HCT116 (cell line): ENCODE results near the gene GJC1. TPM values are rescaled to one million over a fixed set of nuclear protein-coding genes. Genes with fewer than 3 reads are reported as not detected.

ENCODE experiments used
- ATAC-seq: fragments of 200-7000 bp; cut with Tn5 transposase; 2 replicates; pipeline ENCODE4 v1.9.1; 2020; ENCODE audit warnings: mild to moderate bottlenecking, moderate library complexity
- BruUV-seq: library from RNA; stranded (reverse); fragments of 400-500 nt; replicated peaks from 2 replicates; lab custom pipeline; 2021; lab: Mats Ljungman, UMichigan
- CTCF ChIA-PET: fragments of 300-600 bp; sonication (Branson Sonifier 250); formaldehyde crosslinking; loops from one replicate; lab custom pipeline; 2021; ENCODE audit warnings: antibody characterized with exemption; lab: Charles Lee
- POLR2A ChIA-PET: fragments of 300-600, 350-600 bp; sonication (Branson Sonifier 250); formaldehyde crosslinking; loops from one replicate; lab custom pipeline; 2021; ENCODE audit warnings: antibody characterized with exemption; lab: Charles Lee
- RAD21 ChIA-PET, 2 experiments: fragments of 300-600 bp; sonication (Branson Sonifier 250); formaldehyde crosslinking; loops; one replicate each; lab custom pipeline; 2023; ENCODE audit warnings: low total read pairs in 2 of 2; ENCODE audit not compliant: uncharacterized antibody in 2 of 2, unreplicated experiment in 2 of 2, low non-redundant PET in 1 of 2; lab: Charles Lee
- DNase-seq: peaks from one replicate; pipeline ENCODE4 v3.0.0-alpha.2; 2010; ENCODE audit warnings: low read depth, low spot score
- H2AFZ ChIP-seq: fragments of 200-600 bp; shearing (Covaris generic), sonication (generic); 2 replicates; pipeline ENCODE4 v1.6.1; 2017; ENCODE audit warnings: low read depth, mixed run types, mixed read lengths, antibody characterized with exemption, low read length; ENCODE audit not compliant: poor library complexity, severe bottlenecking
- H3K27ac ChIP-seq: 2 replicates; pipeline ENCODE4 v1.5.1; 2012; ENCODE audit warnings: low read depth, low read length
- H3K27me3 ChIP-seq: fragments of 200-600 bp; sonication (generic); 2 replicates; pipeline ENCODE4 v1.6.1; 2016; ENCODE audit warnings: mixed run types, low read length, mixed read lengths; ENCODE audit not compliant: insufficient read depth
- H3K36me3 ChIP-seq, 2 experiments: fragments of 200-500 bp in 1 of 2; fragments of 200-600 bp in 1 of 2; sonication (Bioruptor generic) in 1 of 2; sonication (generic) in 1 of 2; 2 replicates each; pipeline versions ENCODE4 v1.5.1 to v1.6.1; 2014 to 2016; ENCODE audit warnings: low read length in 2 of 2, inconsistent platforms in 1 of 2, mixed read lengths in 1 of 2, mixed run types in 1 of 2; ENCODE audit not compliant: insufficient read depth in 2 of 2, control insufficient read depth in 1 of 2
- H3K4me1 ChIP-seq, 2 experiments: fragments of 200-600 bp in 1 of 2; sonication (generic) in 1 of 2; 2 replicates each; pipeline versions ENCODE4 v1.5.1 to v1.6.1; 2012 to 2017; ENCODE audit warnings: low read length in 2 of 2, inconsistent platforms in 1 of 2, mild to moderate bottlenecking in 1 of 2, mixed read lengths in 1 of 2, mixed run types in 1 of 2, moderate library complexity in 1 of 2; ENCODE audit not compliant: insufficient read depth in 2 of 2, control insufficient read depth in 1 of 2
- H3K4me2 ChIP-seq: fragments of 200-600 bp; sonication (generic); 2 replicates; pipeline ENCODE4 v1.6.1; 2017; ENCODE audit warnings: mixed run types, low read length, mixed read lengths
- H3K4me3 ChIP-seq, 2 experiments: fragments of 200-600 bp in 1 of 2; sonication (generic) in 1 of 2; replicated peaks in 1 of 2; 2 replicates each; pipeline ENCODE4 v1.5.1; 2011 to 2016; ENCODE audit warnings: low read length in 2 of 2, control low read depth in 1 of 2, low read depth in 1 of 2, mild to moderate bottlenecking in 1 of 2, mixed read lengths in 1 of 2, mixed run types in 1 of 2
- H3K79me2 ChIP-seq: fragments of 200-600 bp; sonication (generic); 2 replicates; pipeline ENCODE4 v1.6.1; 2017; ENCODE audit warnings: mild to moderate bottlenecking, mixed run types, low read length, moderate library complexity, mixed read lengths; ENCODE audit not compliant: insufficient read depth
- H3K9ac ChIP-seq: fragments of 200-600 bp; sonication (generic); 2 replicates; pipeline ENCODE4 v1.6.1; 2016; ENCODE audit warnings: low read length, mixed read lengths
- H3K9me2 ChIP-seq: fragments of 200-600 bp; sonication (generic), shearing (Covaris generic); 2 replicates; pipeline ENCODE4 v1.6.1; 2017; ENCODE audit warnings: mixed run types, mild to moderate bottlenecking, moderate library complexity; ENCODE audit not compliant: insufficient read depth
- H3K9me3 ChIP-seq, 2 experiments: fragments of 200-500 bp in 1 of 2; fragments of 200-600 bp in 1 of 2; sonication (Bioruptor generic) in 1 of 2; sonication (generic) in 1 of 2; 2 replicates each; pipeline ENCODE4 v1.6.1; 2014 to 2017; ENCODE audit warnings: low read length in 2 of 2, mixed read lengths in 2 of 2, inconsistent platforms in 1 of 2, low read depth in 1 of 2, mild to moderate bottlenecking in 1 of 2, mixed run types in 1 of 2, moderate library complexity in 1 of 2; ENCODE audit not compliant: control insufficient read depth in 1 of 2, insufficient read depth in 1 of 2
- H4K20me1 ChIP-seq: fragments of 200-600 bp; sonication (generic), shearing (Covaris generic); 2 replicates; pipeline ENCODE4 v1.6.1; 2017; ENCODE audit warnings: mixed run types, mild to moderate bottlenecking, moderate library complexity; ENCODE audit not compliant: insufficient read depth
- ATF3 ChIP-seq: IDR thresholded peaks from 2 replicates; pipeline ENCODE4 v1.6.1; 2012
- CEBPB ChIP-seq: IDR thresholded peaks from 2 replicates; pipeline ENCODE4 v1.6.1; 2012; ENCODE audit warnings: low read depth
- CTCF ChIP-seq, 3 experiments: fragments of 200-600 bp in 1 of 3; sonication (generic) in 1 of 3; IDR thresholded peaks in 2 of 3; conservative IDR thresholded peaks in 1 of 3; 2 replicates each; pipeline ENCODE4 v1.5.1; 2012 to 2017; ENCODE audit warnings: low read depth in 2 of 3, low read length in 2 of 3, antibody characterized with exemption in 1 of 3, borderline replicate concordance in 1 of 3, control low read depth in 1 of 3, mild to moderate bottlenecking in 1 of 3, mixed read lengths in 1 of 3, mixed run types in 1 of 3, moderate library complexity in 1 of 3; ENCODE audit not compliant: insufficient read depth in 1 of 3
- EGR1 ChIP-seq: IDR thresholded peaks from 2 replicates; pipeline ENCODE4 v1.6.1; 2012; ENCODE audit warnings: low read depth
- ELF1 ChIP-seq: IDR thresholded peaks from 2 replicates; pipeline ENCODE4 v1.6.1; 2012; ENCODE audit warnings: low read depth, borderline replicate concordance
- EZH2 ChIP-seq: fragments of 200-600 bp; sonication (generic); IDR thresholded peaks from 2 replicates; pipeline ENCODE4 v1.6.1; 2017; ENCODE audit warnings: antibody characterized with exemption, mixed run types
- EZH2phosphoT487 ChIP-seq: fragments of 200-600 bp; IDR thresholded peaks from 2 replicates; pipeline ENCODE4 v1.6.1; 2018; ENCODE audit warnings: antibody characterized with exemption, borderline replicate concordance
- FOSL1 ChIP-seq: IDR thresholded peaks from 2 replicates; pipeline ENCODE4 v1.6.1; 2012; ENCODE audit warnings: low read depth
- MAX ChIP-seq: IDR thresholded peaks from 2 replicates; pipeline ENCODE4 v1.6.1; 2012
- POLR2A ChIP-seq: IDR thresholded peaks from 2 replicates; pipeline ENCODE4 v1.7.0; 2011; ENCODE audit warnings: borderline replicate concordance; ENCODE audit not compliant: insufficient read depth, insufficient read length; ENCODE audit errors: extremely low read depth
- REST ChIP-seq: IDR thresholded peaks from 2 replicates; pipeline ENCODE4 v1.6.1; 2012; ENCODE audit warnings: low read depth
- SRF ChIP-seq: IDR thresholded peaks from 2 replicates; pipeline ENCODE4 v1.6.1; 2012; ENCODE audit warnings: low read depth
- TCF7L2 ChIP-seq: IDR thresholded peaks from 2 replicates; pipeline ENCODE4 v1.7.0; 2011; ENCODE audit warnings: borderline replicate concordance, inconsistent platforms; ENCODE audit not compliant: insufficient read depth, insufficient read length; ENCODE audit errors: extremely low read depth
- ZNF274 ChIP-seq: fragments of 200-500 bp; sonication (Bioruptor generic); IDR thresholded peaks from 2 replicates; pipeline ENCODE4 v1.6.1; 2014; ENCODE audit warnings: mild to moderate bottlenecking, low read depth, low read length, inconsistent platforms
- intact Hi-C: fragments of 100-400 bp; cut with micrococcal nuclease; formaldehyde crosslinking; loops from 2 replicates; pipeline ENCODE4 v1.10.0; 2022
- total RNA-seq: library from RNA; stranded (reverse); gene quantifications from one replicate; pipeline ENCODE4 v1.2.1, GENCODE V29; 2021; ENCODE audit not compliant: unreplicated experiment

The GJC1 gene
- total RNA-seq, 1 experiment from 2014 or later = 62.4 TPM

GRCh38 chr17:44778656-44779210 is 51.4 kb downstream of the GJC1 start:
- H3K9me3 ChIP-seq = no peaks in the 10 kb centered on the region
- H3K27me3 ChIP-seq = no peaks in the 10 kb centered on the region
- intact Hi-C loops = loop anchor here (1.0 to 10.0 kb wide), 5 partner anchors 87 to 356 kb away; partner anchors contain the start of genes ACBD4 and PLCD3
- DNase-seq (no peak), ATAC-seq (no peak)
- peak overlapping the region; percentile 80 for H3K4me2 ChIP-seq
- no peaks in the 10 kb centered on the region for H4K20me1 ChIP-seq
- no peaks in the 10 kb centered on the region for H3K79me2 ChIP-seq
- H3K4me1 ChIP-seq = peaks cover 3 to 44% of the 10 kb centered on the region in 2 experiments; a peak in 3 of 4 replicates
- ChIA-PET POLR2A (no interaction called here), RAD21 (interaction anchor here (0.9 to 1.3 kb wide), 2 partner anchors 53 to 100 kb away, joined by 3 to 4 read pairs; no protein-coding TSS in a partner anchor), CTCF (interaction anchor here (0.7 to 5.3 kb wide), 15 partner anchors 13 to 770 kb away, joined by 3 to 52 read pairs (median 5); partner anchors contain the start of gene HIGD1B)
- TF ChIP-seq TCF7L2 = no peak
- TF ChIP-seq ELF1 = no peak
- no peak for TF ChIP-seq REST
- no peak for TF ChIP-seq ZNF274
- no peak for TF ChIP-seq FOSL1
- TF ChIP-seq EZH2phosphoT487 = no peak
- TF ChIP-seq EZH2 = no peak
- TF ChIP-seq POLR2A = no peak
- TF ChIP-seq EGR1 = no peak
- TF ChIP-seq CEBPB = no peak
- TF ChIP-seq CTCF (IDR thresholded peaks at IDR 0.05 in 2 of 3, conservative IDR thresholded peaks at IDR 0.05 in 1 of 3; ENCODE audit: borderline replicate concordance in 1 of 3, insufficient read depth in 1 of 3, low read depth in 2 of 3, low read length in 2 of 3) = no peak
- TF ChIP-seq MAX = no peak
- no peak for TF ChIP-seq SRF
- TF ChIP-seq ATF3 = no peak
- H3K36me3 ChIP-seq = no peaks in the 10 kb centered on the region
- H3K9me2 ChIP-seq = no peaks in the 10 kb centered on the region
- peak overlapping the region; percentile 42 for H3K9ac ChIP-seq
- H3K4me3 ChIP-seq = peak overlapping the region in 1 of 2 experiments; percentile 51; a peak in 3 of 4 replicates
- no peak overlapping the region for H2AFZ ChIP-seq
- H3K27ac ChIP-seq = peak overlapping the region; percentile 42; the same call in 1 of the 2 replicates
- BruUV-seq = no TSS peak
